DMS153 treated with DMSO at 0.1 percent for 48 hours (cell line): ENCODE measurements around the gene YTHDF1.

Source experiments
- DNase-seq: peaks from one replicate; lab custom pipeline; 2025; ENCODE audit not compliant: unreplicated experiment; lab: John Stamatoyannopoulos, UW

Gene YTHDF1

DNA sequence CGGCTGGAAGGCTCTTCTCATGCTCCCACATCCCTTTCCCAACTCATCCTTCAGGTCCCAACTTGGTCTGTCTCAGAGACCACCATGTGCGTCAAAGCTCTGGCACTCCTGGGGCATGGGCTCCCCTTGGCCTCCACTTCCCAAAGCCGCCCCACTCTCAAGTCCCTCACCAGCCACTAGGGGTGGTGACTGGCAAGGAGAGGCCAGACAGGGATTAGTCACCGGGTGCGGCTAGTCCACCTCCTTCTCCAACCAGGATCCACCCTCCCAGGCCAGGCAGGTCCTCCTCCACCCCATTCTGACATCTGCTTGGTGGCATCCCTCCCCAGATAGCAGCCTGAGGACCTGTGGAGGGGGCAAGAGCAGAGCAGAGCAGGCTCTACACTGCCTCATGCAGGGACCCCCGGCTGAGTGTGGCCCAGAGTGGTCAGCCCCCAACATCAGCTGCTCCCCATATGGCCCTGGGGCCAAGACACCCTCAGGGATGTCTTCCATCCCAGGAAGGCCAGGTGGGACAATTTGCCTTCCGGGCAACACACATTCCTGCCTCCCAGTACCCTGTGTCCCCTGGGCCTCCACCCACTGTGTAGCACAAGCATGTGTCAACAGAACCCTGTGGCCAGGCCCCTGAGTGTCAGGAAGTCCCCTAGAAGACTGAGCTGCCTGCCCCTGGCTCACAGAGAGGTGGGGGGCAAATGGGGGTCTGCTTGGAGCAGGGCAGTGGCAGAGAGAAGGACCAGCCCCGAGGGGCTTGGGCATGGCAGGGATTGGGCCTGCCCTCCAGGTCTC lies 29.2 kb downstream of the YTHDF1 start:
- no peak for DNase-seq

DNA sequence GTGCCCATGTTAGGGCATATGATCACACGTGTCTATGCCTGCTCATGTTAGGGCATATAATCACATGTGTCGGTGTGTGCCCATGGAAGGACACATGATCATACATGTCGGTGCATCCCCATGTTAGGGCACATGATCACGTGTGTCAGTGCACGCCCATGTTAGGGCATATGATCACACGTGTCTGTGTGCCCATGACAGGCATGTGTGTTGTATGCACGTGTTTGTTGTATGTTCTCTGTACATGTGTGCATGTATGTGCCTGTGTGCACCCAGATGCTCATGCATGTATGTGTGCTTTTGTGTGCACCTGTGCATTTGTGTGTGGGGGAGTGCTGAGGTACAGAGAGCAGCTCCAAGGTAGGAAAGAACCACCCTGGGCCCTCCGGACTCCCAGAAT lies 29.8 kb downstream of the YTHDF1 start:
- DNase-seq, result no peak

DNA sequence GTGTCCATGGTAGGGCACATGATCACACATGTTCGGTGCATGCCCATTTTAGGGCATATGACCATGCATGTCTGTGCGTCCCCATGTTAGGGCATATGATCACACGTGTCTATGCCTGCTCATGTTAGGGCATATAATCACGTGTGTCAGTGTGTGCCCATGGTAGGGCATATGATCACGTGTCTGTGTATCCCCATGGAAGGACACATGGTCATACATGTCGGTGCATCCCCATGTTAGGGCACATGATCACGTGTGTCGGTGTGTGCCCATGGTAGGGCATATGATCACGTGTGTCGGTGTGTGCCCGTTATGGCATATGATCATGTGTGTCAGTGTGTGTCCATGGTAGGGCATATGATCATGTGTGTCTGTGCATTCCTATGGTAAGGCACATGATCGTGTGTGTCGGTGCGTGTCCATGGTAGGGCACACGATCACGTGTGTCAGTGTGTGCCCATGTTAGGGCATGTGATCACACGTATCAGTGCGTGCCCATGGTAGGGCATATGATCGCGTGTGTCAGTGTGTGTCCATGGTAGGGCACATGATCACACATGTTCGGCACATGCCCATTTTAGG lies 30.6 kb downstream of the YTHDF1 start:
- DNase-seq, result no peak

GRCh38 chr20:63183422-63184146 lies 32.3 kb downstream of the YTHDF1 start:
- peak; percentile 12 for DNase-seq

- DNase-seq, result no peak
These were observed 33.0 kb downstream of the YTHDF1 start for GRCh38 chr20:63182946-63183415.

DNA sequence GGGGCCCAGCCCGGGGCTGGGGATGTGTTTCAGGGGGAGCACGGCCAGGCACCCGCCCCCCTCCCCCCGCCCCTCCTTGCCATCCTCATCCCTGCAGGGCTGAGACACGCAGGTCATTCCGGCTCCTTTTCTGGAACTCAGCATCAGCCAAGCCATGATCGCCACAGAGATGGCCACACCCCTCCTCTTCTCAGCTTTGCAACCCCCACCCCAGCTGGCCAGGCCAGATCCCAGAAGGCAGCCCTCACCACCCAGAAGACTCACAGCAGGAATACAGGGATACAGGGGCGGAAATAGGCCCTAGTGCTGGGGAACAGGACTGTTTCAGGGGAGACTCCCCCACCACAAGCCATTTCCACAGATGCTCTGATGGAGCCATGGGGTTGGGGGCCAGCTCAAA lies 33.5 kb downstream of the YTHDF1 start:
- no peak for DNase-seq

DNA sequence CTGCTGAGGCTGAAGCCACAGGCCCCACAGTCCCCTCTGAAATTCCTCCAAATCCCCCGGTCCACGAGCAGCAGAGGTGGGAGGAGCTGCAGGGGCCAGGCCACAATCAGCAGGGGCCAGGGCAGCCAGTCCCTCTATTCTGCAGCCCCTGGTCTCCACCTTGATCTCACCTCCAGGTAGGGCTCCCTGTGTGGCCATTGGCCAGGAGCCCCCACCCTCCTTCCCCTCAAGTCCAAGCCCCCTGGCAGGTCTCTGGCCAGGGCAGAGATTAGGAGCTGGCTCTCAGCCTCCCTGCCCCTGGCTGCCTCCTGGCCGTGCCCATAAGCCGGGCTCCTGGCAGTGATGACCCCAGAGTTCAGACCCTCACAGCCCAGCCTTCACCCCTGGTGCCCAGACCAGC lies 34.7 kb downstream of the YTHDF1 start:
- no peak for DNase-seq

DNA sequence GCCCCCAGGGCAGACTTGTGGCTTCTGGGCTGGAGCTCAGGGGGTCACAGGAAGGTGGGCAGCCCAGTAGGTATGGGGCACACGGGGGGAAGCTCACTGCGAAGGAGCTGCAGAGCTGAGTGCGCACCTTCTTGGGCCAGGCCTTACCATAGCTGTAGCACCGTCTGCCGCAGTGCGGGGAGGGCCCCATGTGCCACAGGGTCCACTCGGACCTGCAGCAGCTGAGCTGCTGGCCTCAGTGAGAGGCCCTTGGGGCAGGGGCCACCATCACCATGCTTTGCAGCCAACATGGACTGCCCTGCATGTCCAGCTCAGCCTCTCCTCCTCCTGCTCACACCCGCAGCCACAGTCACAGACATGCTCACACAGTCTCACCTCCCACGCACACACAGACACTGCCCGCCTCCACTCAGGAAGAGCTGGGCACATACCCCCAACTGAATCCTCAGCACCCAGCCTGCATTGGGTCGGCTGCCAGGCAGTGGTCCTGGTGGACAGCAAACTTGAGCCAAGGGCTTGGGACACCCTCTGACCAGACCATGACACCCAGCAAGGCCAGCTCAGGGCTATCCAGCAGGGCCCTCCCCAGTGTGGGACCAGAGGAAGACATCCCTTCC lies 35.3 kb downstream of the YTHDF1 start:
- no peak for DNase-seq

GRCh38 chr20:63179687-63180568 lies 36.0 kb downstream of the YTHDF1 start:
- no peak for DNase-seq

DNA sequence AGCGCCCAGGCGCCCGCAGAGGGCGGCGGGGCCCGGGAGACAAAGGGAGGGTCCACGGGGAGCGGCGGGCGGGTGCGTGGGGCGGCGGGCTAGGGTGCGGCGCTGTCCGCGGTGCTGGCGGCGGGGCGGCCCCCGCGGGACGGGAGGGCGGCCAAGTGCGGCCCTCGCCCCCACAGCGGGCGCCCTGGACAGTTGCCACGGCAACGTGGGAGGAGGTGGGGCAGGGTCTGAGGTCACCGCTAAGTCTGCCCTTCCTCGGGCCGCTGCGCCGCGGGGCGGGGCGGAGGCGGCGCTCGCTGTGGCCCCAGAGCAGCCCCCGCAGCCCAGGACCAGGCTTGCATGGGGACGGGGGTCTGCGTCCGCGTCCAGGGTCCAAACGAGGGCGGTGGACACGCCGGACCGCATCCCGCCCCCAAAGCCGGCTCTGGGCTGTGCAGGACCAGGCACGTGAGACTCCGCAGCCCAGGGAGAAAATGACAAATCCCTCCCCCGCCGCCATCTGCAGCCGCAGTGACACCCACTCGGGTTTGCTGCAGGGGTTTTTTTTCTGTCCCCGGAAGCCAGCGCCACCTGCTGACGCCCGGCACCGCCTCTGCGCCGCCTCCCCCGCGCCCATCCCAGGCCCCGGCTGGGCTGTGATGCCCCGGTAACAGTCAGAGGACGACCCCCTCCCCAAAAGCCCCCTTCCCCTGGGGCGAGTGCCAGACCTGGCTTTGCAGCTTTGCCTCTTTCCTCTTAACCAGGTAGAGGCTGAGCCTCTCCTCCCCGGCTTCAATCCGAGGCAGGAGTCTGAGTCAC lies 36.8 kb downstream of the YTHDF1 start:
- no peak for DNase-seq

DNA sequence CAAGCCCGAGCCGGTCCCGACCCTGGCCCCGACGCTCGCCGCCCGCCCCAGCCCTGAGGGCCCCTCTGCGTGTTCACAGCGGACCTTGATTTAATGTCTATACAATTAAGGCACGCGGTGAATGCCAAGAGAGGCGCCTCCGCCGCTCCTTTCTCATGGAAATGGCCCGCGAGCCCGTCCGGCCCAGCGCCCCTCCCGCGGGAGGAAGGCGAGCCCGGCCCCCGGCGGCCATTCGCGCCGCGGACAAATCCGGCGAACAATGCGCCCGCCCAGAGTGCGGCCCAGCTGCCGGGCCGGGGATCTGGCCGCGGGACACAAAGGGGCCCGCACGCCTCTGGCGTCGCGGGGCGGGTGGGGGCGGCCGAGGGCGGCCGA lies 37.5 kb downstream of the YTHDF1 start:
- DNase-seq, result no peak

DNA sequence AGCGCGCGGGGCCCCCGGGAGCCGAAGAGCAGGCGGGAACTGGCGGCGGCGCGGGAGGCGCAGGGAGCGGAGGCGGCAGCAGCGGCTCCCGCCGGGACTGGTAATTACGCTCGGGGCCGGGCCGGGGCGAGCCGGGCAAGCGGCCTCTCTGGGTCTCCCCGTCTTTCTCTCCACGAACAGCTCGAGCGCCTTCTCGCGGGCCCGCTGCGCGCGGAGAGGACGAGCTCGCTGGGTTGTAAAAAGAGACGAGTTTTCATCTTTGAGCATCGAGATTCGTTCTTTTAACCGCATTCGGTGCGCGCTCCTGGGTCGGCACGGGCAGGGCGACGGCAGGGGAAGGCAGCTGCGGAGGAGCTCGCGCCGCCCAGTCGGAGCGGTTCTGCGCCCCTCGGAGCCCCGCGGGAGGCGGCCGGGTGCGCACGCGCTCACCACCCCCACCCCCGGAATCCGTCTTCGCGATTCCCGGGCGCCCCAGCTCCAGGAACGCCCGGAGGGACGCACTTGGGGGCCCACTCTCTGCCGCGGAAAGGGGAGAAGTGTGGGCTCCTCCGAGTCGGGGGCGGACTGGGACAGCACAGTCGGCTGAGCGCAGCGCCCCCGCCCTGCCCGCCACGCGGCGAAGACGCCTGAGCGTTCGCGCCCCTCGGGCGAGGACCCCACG lies 38.0 kb downstream of the YTHDF1 start:
- DNase-seq, result no peak

DNA sequence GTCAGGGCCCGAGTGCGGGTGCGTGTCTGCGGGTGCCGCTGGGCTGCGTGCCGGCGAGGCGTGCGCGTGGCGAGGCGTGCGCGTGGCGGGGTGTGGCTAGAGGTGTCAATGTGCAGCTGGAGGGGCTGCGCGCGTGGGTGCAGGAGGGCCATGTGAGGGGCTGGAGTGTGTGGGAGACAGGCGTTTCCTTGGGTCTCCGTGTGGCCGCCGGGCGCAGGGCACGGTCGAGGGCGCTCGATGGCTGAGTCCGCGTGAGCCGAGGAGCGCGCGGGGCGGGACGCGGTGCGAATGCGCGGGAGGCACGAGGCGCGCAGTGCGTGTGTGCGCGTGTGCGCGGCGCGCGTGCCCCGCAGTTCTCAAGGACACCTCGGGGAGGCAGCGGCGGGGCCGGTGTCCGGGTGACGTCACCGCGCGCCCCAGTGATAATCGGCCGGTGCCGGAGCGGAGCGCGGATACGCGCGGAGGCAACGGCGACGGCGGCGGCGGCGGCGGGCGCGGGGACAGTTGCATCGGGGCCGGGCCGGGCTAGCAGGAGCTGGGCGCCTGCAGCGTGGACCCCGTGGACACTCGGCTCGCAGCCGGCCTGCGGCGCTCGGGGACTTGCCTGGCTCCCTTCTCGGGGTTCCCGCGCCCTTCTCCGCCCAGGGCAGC lies 38.7 kb downstream of the YTHDF1 start:
- no peak for DNase-seq

DNA sequence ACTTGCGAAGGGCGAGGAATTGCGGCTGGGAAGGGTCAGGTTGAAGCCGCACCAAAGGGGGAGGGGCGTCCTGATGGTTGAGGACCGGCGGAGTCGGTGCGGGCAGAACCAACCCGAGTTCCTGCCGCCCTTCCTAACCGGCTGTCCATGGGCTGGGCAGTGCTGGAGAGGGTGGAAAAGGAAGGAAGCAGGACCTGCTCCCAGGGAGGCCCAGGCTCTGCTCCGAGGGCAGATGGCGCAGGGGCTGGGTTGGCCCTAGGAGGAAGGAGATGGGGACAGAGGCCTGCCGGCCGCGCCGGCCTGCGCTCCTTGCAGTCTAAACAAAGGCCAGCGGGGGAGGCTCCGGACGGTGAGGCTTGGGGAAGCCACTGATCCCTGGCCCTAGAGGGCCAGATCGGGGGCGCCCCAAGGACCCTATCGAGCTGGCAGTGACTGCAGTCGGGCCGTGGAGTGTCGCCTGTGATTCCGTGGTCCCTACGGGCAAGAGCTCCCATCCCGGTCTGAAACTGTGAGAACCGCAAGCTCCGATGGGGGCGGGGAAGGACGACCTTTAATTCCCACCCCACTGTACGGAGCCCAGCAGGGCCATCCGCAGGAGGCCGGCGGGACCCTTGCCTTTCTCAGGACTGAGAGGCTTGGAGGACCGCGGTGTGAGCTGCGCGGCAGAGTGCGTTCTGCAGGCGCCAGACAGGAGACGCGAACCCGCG lies 39.4 kb downstream of the YTHDF1 start:
- no peak for DNase-seq

GRCh38 chr20:63176034-63176426 lies 39.9 kb downstream of the YTHDF1 start:
- no peak for DNase-seq

GRCh38 chr20:63175038-63175895 lies 40.7 kb downstream of the YTHDF1 start:
- DNase-seq, result no peak

GRCh38 chr20:63174309-63175037 lies 41.5 kb downstream of the YTHDF1 start:
- DNase-seq, result no peak
